HL-60/S4 (cell line): Measurements from ENCODE around the gene PMM2.

Experiments used
- in situ Hi-C: fragments of 300-500 bp; cut with MboI; formaldehyde crosslinking; loops from 2 replicates; pipeline ENCODE4 v1.14.3; 2022; ENCODE audit warnings: low sequenced_read_pairs

The PMM2 gene

GRCh38 chr16:8849411-8850011 lies 51.9 kb downstream of the PMM2 start:
- in situ Hi-C loops, result no loop called here

DNA sequence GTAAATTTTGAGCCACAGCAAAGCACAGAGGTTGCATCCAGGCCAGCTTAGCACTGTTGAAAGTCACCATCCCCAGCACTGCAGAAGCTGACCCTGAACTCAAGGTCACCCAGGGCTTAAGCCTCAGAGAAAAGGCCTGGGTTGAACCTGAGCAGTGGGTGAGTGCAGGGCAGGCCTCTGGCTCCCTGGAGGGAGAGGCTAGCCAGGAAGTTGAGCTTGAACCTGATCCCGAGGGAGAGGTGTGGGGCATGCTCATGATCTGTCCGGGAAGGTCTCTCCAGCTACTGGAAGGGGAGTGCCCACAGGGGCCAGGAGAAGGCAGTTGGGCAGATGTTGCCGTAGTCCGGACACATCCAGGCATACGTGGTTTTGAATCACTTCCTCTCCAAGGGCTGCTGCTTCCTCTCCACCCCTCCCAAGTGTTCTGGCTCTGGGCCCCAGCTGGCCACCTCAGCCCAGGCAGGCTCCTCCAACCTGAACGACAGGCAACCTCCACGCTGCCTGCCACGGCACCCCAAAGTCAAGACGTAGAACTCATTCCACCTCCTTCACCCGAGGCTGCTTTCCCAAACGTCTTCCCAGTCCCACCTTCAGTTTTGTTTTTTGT lies 52.7 kb downstream of the PMM2 start:
- in situ Hi-C loops, result no loop called here

- in situ Hi-C loops, result no loop called here
Measured at GRCh38 chr16:8851761-8852403, 54.2 kb downstream of the PMM2 start.

GRCh38 chr16:8852534-8852933 lies 54.9 kb downstream of the PMM2 start:
- in situ Hi-C loops, result no loop called here

- in situ Hi-C loops, result no loop called here
Measured at GRCh38 chr16:8853150-8853549, 55.5 kb downstream of the PMM2 start.

- in situ Hi-C loops, result no loop called here
Measured at GRCh38 chr16:8853611-8854010, 56.0 kb downstream of the PMM2 start.

GRCh38 chr16:8854298-8854948 lies 56.8 kb downstream of the PMM2 start:
- in situ Hi-C loops, result no loop called here

- in situ Hi-C loops, result no loop called here
Measured at GRCh38 chr16:8855051-8855786, 57.6 kb downstream of the PMM2 start.

GRCh38 chr16:8855972-8856371 lies 58.3 kb downstream of the PMM2 start:
- in situ Hi-C loops, result no loop called here

DNA sequence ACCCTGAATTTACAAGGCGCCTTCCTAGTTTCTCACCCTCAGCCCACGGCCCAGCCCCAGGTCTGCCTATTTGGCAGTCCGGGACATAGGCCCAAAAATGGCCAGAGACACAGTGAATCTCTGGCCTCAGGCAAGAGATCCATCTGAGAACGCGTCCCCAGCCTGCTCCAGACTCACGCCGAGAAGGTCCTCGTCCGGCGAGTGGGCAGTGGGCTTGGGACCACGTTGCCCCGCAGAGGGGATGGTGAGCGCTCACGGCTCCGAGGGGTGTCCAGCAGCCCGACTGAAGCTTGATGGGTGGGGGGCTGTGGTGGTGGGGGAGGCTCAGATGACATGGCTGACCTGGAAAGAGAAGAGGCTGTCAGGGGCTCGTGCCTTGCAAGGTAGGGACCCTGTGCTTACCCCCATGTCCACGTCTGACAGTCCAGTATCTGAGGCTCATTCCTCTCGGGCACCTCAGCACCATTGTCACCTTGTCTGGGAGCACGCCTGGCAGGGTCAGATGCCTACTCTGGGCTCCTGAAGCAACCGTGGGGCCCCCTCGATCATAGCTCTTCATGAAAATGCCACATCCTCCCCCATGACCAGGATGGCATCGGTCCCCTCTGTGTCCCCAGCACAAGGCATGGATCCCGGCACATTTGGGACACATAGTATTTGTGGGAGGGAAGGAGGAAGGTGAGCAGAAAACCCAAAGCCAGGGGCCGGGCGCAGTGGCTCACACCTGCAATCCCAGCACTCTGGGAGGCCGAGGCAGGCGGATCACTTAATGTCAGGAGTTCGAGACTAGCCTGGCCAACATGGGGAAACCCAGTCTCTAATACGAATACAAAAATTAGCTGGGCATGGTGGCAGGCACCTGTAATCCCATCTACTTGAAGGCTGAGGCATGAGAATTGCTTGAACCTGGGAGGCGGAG lies 61.6 kb downstream of the PMM2 start:
- in situ Hi-C loops, result no loop called here

DNA sequence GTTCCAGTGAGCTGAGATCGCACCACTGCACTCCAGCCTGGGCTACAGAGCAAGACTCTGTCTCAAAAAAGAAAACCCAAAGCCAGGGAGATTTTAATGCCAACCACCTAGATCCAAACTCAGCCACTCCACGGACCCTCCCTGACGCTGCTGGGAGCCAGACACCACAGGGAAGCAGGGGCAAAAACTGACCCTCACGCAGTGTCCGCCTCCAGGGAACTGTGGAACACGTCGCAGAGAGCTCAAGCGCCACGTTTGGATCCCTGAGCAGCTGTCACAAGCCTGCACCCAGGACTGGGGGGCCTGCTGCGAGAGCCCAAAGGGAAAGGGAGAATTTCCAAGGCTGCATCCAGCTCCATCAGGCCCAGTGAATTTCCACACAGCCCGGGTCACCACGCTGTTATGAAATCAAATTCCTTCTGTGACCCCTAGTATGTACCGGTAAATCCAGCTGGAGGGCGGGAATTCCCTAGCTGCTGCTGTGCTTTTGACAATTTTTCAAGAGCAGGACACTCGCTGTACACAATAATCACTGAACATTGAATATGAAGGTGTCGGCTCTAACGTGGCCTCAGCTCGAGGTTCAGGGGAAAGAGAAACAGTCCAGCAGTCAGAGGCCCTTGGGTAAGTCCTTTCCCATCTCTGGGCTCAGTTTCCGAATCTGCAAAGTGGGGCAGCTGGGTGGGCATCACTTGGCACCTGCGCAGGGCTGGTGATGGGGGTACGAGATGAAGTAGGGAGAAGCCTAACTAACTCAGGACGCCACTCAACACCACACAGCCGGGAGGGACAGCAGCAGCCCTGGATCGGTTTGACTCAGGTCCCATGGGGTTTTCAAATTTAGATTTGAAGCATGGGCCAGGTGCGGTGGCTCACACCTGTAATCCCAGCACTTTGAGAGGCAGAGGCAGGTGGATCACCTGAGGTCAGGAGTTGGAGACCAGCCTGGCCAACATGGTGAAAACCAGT lies 62.6 kb downstream of the PMM2 start:
- in situ Hi-C loops, result no loop called here

DNA sequence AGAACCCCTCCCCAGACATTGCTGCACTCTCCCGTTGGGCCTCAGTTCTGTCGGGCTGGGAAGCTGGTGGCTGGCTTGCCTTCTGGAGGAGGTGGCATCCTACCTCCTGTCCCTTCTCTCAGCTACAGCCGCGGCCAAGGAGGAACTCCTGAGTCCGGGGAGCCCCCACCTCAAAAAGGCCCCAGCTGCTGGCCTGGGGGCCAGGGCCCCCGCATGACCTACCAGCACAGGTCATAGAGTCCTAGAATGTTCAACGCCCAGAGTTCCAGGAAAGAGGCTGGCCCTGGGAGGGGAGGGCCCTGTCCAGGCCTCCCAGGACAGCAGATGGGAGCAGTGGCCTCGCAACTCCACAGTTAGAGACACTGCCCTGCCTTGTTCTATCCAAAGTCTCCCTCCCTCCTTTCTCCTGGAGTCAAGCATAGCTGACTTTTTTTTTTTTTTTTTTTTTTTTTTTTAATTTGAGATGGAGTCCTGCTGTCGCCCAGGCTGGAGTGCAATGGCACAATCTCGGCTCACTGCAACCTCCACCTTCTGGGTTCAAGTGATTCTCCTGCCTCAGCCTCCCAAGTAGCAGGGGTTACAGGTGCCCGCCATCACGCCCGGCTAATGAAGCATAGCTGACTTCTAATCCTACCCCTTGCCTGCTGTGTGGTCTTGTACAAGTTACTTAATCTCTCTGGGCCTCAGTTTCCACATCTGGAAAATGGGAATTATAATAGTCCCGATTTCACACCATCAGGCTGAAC lies 64.1 kb downstream of the PMM2 start:
- in situ Hi-C loops, result no loop called here

GRCh38 chr16:8862309-8863130 lies 64.9 kb downstream of the PMM2 start:
- in situ Hi-C loops, result no loop called here

DNA sequence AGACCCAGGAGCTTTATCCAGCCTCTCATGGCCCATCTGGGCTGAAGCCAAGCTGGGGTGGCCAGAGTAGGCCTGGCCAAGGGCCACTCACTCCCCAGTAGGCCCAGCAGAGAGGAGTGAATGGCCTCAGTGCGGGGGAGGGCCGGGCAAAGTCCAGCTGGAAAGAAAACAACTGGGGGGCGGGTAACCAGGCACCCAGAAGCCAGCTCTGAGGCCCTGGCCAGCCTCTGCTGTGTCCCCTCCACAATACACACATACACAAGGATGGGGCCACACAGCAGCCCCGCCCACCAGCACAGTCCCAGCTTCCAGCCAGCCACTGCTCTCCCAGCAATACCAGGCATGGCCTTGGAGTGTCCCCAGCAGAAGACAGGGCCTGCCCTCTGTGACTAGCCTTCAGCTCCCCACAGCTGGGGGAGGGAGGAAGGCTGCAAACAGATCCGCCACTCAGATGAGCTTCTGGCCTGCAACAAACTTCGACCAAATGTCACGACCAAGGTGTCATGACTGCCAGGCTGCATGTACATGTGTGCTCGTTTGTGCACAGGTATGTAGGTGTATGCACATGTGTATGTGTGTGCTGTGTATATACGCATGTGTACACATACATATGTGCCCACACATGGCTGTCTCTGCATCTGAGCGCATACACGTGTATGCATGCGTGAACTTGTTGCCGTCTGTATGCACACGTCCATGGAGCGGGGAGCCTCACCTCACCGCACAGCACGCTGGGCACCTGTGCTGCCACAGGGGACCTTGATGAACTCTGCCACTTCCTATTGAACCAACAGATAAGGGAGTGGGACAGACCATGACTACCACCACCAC lies 66.2 kb downstream of the PMM2 start:
- in situ Hi-C loops, result no loop called here

- in situ Hi-C loops, result no loop called here
Measured at GRCh38 chr16:8864480-8865110, 67.0 kb downstream of the PMM2 start.

- in situ Hi-C loops, result no loop called here
Measured at GRCh38 chr16:8865145-8865882, 67.7 kb downstream of the PMM2 start.
